Adrenal gland (tissue), 12 donors: ENCODE measurements around the gene CAMK1G. TPM values are rescaled to one million over a fixed set of nuclear protein-coding genes. Genes with fewer than 3 reads are reported as not detected.

Experiments
- DNase-seq, 7 donors: peaks; one replicate each; pipeline ENCODE4 v3.0.0-alpha.2; 2019 to 2020
- H3K27ac ChIP-seq, 5 donors: fragments of 200-600 bp; sonication (generic) in 4 of 5; 1 replicate in 3 of 5; 2 replicates in 2 of 5; pipeline versions ENCODE4 v1.5.1 to v1.8.0; 2016 to 2020; ENCODE audit warnings: mild to moderate bottlenecking in 1 of 5
- H3K27me3 ChIP-seq: fragments of 200-600 bp; 2 replicates; pipeline ENCODE4 v1.8.0; 2021
- H3K36me3 ChIP-seq, 2 donors: fragments of 200-600 bp; replicated peaks in 1 of 2; 1 replicate in 1 of 2; 2 replicates in 1 of 2; pipeline versions ENCODE4 v1.5.1 to v1.8.0; 2018 to 2022
- H3K4me1 ChIP-seq, 2 donors: fragments of 200-600 bp; replicated peaks in 1 of 2; 1 replicate in 1 of 2; 2 replicates in 1 of 2; pipeline versions ENCODE4 v1.5.1 to v1.8.0; 2018 to 2021
- H3K4me3 ChIP-seq, 4 donors: fragments of 200-600 bp; sonication (generic) in 3 of 4; one replicate each; pipeline ENCODE4 v1.5.1; 2016 to 2018
- H3K9me3 ChIP-seq, 3 donors: fragments of 200-600 bp; sonication (generic) in 1 of 3; replicated peaks in 1 of 3; 1 replicate in 2 of 3; 2 replicates in 1 of 3; pipeline versions ENCODE4 v1.5.1 to v1.8.0; 2016 to 2021
- POLR2A ChIP-seq, 2 donors: fragments of 450-650 bp; IDR thresholded peaks; one replicate each; pipeline ENCODE4 v1.6.1; 2017; ENCODE audit warnings: antibody characterized with exemption in 2 of 2, mild to moderate bottlenecking in 2 of 2, moderate library complexity in 1 of 2
- WGBS, 4 donors: extraction: QIAGEN DNeasy Blood & Tissue Kit in 2 of 4; methylation state at CpG; one replicate each; pipeline versions ENCODE4 v1.1.5 to v1.1.7; 2013 to 2017; 5-methylcytosine and 5-hydroxymethylcytosine counted together
- intact Hi-C, 2 donors: fragments of 100-400 bp; cut with DNase I; formaldehyde crosslinking; loops; one replicate each; pipeline versions ENCODE4 v1.14.1 to v1.15.0; 2022 to 2023
- polyA plus RNA-seq, 3 donors: library from polyadenylated mRNA; stranded (reverse); fragments of 200-250 nt in 2 of 3; fragments of 350-450 nt in 1 of 3; fragmentation: Illumina TruSeq in 1 of 3; extraction: RNeasy Lipid Tissue Mini Kit (QIAGEN cat#74804) in 1 of 3; gene quantifications; one replicate each; pipeline ENCODE4 v1.2.3, GENCODE V29; 2013 to 2014
- total RNA-seq, 9 donors: library from RNA; depleted of rRNA in 4 of 9; stranded (reverse); fragments of >200 nt in 4 of 9; fragments of 120-200 nt in 1 of 9; fragmentation: NEBNext Ultra II Directional in 1 of 9; extraction: Animal tissue kit (Norgen Biotek cat#: 25700) in 1 of 9; gene quantifications; one replicate each; pipeline versions ENCODE4 v1.1.0 to v1.2.4, GENCODE V29; 2013 to 2023
- TF ChIP-seq, protein P1 (sequence below), 6 experiments: fragments of 450-650 bp in 4 of 6; fragments of 200-600 bp in 2 of 6; sonication (generic) in 1 of 6; IDR thresholded peaks; 1 replicate in 5 of 6; 2 replicates in 1 of 6; pipeline versions ENCODE4 v1.5.1 to v1.8.0; 2016 to 2021; ENCODE audit warnings: antibody characterized with exemption in 6 of 6, mild to moderate bottlenecking in 2 of 6, moderate library complexity in 1 of 6
- donor health status: healthy with polysubstance abuse.
- donor health status: Bipolar disorder and iron deficiency.
- donor health status: DM: yes; HTN: yes; CAD: no.
- donor health status: DM: no; HTN: no; CAD: no.
- donor health status: DM: no; HTN: no; CAD: no.
- donor health status: DM: yes; HTN: yes; CAD: no.

Gene CAMK1G
- total and polyA plus RNA-seq, 12 donors = 0.57 to 8.4 (median 2.3) TPM

DNA sequence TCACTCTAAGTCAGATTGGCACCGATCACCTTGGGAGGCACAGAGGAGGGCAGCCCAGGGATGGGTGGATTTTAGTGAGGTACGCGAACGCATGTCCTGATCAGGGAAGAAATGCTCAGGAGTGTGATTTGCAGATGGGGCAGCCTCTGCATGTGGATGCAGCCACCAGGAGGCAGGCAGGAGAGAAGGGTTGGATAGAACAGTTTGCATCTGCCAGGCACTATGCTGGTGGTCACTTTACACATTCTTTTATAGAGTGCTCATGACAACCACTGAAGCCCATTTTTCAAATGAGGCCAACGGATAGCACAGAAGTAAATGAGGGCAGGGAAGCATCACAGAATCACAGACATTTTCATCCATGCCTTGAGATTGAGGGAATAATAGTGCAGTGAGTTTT lies 63.0 kb downstream of the CAMK1G start:
- intact Hi-C loops = no loop called here
- H3K27me3 ChIP-seq = no peaks in the 10 kb centered on the region
- TF ChIP-seq POLR2A (IDR thresholded peaks at IDR 0.05) = no peak
- TF ChIP-seq, protein P1, sequence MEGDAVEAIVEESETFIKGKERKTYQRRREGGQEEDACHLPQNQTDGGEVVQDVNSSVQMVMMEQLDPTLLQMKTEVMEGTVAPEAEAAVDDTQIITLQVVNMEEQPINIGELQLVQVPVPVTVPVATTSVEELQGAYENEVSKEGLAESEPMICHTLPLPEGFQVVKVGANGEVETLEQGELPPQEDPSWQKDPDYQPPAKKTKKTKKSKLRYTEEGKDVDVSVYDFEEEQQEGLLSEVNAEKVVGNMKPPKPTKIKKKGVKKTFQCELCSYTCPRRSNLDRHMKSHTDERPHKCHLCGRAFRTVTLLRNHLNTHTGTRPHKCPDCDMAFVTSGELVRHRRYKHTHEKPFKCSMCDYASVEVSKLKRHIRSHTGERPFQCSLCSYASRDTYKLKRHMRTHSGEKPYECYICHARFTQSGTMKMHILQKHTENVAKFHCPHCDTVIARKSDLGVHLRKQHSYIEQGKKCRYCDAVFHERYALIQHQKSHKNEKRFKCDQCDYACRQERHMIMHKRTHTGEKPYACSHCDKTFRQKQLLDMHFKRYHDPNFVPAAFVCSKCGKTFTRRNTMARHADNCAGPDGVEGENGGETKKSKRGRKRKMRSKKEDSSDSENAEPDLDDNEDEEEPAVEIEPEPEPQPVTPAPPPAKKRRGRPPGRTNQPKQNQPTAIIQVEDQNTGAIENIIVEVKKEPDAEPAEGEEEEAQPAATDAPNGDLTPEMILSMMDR (IDR thresholded peaks at IDR 0.05) = peak in 2 of 6 experiments; percentile 27 to 32
- H3K9me3 ChIP-seq = no peaks in the 10 kb centered on the region
- DNase-seq = no peak
- no peak overlapping the region for H3K4me3 ChIP-seq
- no peaks in the 10 kb centered on the region for H3K36me3 ChIP-seq
- WGBS, 4 donors = 90 to 95% (median 94%) methylated on average over 4 to 5 of the region's 5 CpGs
- H3K4me1 ChIP-seq = peaks cover 80 to 88% of the 10 kb centered on the region in 2 donors
- H3K27ac ChIP-seq = peak overlapping the region in 3 of 5 donors; percentile 77 to 90 (median 80)

GRCh38 chr1:209647156-209647555 lies 63.6 kb downstream of the CAMK1G start:
- Histone ChIP-seq H3K4me3 (no peak overlapping the region), H3K9me3 (no peaks in the 10 kb centered on the region), H3K27ac (peak overlapping the region in 3 of 5 donors; percentile 77 to 90 (median 80)), H3K4me1 (peaks cover 75 to 83% of the 10 kb centered on the region in 2 donors), H3K36me3 (no peaks in the 10 kb centered on the region), H3K27me3 (no peaks in the 10 kb centered on the region)
- TF ChIP-seq, protein P1 (IDR thresholded peaks at IDR 0.05) = no peak
- TF ChIP-seq POLR2A (IDR thresholded peaks at IDR 0.05) = peak in 1 of 2 donors; percentile 17
- 34 to 51% (median 46%) methylated on average over 4 of the region's 4 CpGs for WGBS, 4 donors
- DNase-seq = peak in 5 of 7 donors; percentile 33 to 57 (median 47)
- intact Hi-C loops = no loop called here

- DNase-seq = no peak
- Histone ChIP-seq H3K9me3 (no peaks in the 10 kb centered on the region), H3K36me3 (no peaks in the 10 kb centered on the region), H3K4me1 (peaks cover 63 to 71% of the 10 kb centered on the region in 2 donors), H3K4me3 (no peak overlapping the region), H3K27ac (peak overlapping the region; percentile 20 to 90 (median 85)), H3K27me3 (no peaks in the 10 kb centered on the region)
- TF ChIP-seq, protein P1 (IDR thresholded peaks at IDR 0.05) = no peak
- TF ChIP-seq POLR2A (IDR thresholded peaks at IDR 0.05) = no peak
- intact Hi-C loops = no loop called here
Observed at GRCh38 chr1:209648346-209648745, 64.8 kb downstream of the CAMK1G start.

DNA sequence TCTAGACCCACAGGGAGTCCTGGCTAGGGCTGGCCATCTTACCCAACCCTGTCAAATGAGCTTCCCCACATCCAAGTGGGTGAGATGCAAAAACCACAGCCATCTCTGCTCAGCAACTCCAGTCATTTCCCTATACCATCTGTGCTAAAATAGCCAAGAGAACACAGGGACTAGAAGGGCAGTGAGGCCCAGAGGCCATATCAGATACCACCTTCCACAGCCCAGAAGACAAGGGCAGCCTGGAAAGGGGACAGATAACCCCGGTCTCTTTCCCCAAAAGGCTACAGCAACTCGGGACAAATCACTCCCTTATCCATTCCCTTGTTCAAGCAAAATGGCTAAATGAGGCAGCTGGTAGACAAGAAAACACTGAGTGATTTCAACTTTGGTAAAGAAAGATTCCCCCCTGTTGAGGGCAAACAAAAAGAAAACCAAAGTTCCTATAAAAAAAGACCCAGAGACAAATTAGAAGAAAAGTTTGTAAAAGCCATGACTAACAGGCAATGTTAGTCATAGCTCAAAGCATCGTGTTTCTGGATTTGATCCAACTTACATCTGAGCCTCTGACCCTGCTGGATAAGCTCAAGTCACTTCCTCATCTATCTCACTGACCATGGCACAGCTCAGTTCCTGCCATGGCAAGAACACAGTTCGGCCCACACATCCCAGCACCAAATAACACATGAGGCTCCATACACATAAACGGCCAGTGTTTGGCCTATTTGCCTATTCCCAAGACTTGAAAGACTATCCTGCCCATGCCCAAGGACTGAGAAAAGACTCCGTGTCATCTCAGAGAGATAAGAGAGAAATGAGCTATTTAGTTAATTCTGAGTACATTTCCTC lies 65.6 kb downstream of the CAMK1G start:
- peak; percentile 48 to 82 (median 72) for DNase-seq
- TF ChIP-seq, protein P1 (IDR thresholded peaks at IDR 0.05) = no peak
- TF ChIP-seq POLR2A (IDR thresholded peaks at IDR 0.05) = peak in 1 of 2 donors; percentile 44
- intact Hi-C loops = no loop called here
- Histone ChIP-seq H3K9me3 (no peaks in the 10 kb centered on the region), H3K27ac (peak overlapping the region; percentile 80 to 90 (median 85)), H3K4me1 (peaks cover 55 to 63% of the 10 kb centered on the region in 2 donors), H3K4me3 (peak overlapping the region in 1 of 4 donors; percentile 4), H3K36me3 (no peaks in the 10 kb centered on the region), H3K27me3 (no peaks in the 10 kb centered on the region)
- 22 to 33% (median 26%) methylated on average over 5 to 6 of the region's 6 CpGs for WGBS, 4 donors
